ENCODE measurements around the gene CD300LG.
A peak's percentile ranks its signal among the peaks of the same experiment; 100 is the strongest.

CD300LG gene

GRCh38 chr17:43814026-43814425, 33.0 kb upstream of the CD300LG start:
- TF ChIP-seq, protein P1, sequence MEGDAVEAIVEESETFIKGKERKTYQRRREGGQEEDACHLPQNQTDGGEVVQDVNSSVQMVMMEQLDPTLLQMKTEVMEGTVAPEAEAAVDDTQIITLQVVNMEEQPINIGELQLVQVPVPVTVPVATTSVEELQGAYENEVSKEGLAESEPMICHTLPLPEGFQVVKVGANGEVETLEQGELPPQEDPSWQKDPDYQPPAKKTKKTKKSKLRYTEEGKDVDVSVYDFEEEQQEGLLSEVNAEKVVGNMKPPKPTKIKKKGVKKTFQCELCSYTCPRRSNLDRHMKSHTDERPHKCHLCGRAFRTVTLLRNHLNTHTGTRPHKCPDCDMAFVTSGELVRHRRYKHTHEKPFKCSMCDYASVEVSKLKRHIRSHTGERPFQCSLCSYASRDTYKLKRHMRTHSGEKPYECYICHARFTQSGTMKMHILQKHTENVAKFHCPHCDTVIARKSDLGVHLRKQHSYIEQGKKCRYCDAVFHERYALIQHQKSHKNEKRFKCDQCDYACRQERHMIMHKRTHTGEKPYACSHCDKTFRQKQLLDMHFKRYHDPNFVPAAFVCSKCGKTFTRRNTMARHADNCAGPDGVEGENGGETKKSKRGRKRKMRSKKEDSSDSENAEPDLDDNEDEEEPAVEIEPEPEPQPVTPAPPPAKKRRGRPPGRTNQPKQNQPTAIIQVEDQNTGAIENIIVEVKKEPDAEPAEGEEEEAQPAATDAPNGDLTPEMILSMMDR (IDR thresholded peaks at IDR 0.05; ENCODE audit: insufficient read depth, low read depth, low read length, missing control alignments) = no peak
- H3K4me3 ChIP-seq (ENCODE audit: low read length) = no peak overlapping the region
- no peak for DNase-seq (ENCODE audit: low read depth)

GRCh38 chr17:43814714-43815113, 32.3 kb upstream of the CD300LG start:
- TF ChIP-seq, protein P1 (IDR thresholded peaks at IDR 0.05; ENCODE audit: insufficient read depth, low read depth, low read length, missing control alignments) = no peak
- peak; percentile 64 for DNase-seq (ENCODE audit: low read depth)
- H3K4me3 ChIP-seq (ENCODE audit: low read length) = no peak overlapping the region

- H3K4me3 ChIP-seq (ENCODE audit: low read length) = no peak overlapping the region
- TF ChIP-seq, protein P1 (IDR thresholded peaks at IDR 0.05; ENCODE audit: insufficient read depth, low read depth, low read length, missing control alignments) = no peak
- DNase-seq (ENCODE audit: low read depth) = no peak
Observed at GRCh38 chr17:43816336-43817320, 30.3 kb upstream of the CD300LG start.

DNA sequence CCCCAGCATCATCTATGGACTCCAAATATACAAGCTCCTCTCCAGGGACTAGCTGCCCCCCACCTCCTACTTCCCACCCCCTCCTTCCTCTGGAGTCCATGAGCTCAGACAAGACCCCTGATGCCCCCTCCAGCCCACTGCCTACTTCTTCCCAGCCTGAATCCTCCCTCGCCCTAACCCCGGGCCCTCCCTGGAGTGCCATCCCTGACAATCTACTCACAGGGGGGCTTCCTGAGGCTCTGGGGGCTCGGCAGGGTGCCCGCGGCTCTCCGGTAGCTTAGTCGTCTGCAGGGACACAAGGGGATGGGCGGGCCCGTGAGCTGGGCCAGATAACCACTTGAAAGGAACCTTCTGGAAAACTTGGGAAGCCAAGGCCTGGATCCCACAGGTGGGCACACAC, 29.1 kb upstream of the CD300LG start:
- DNase-seq (ENCODE audit: low read depth) = no peak
- TF ChIP-seq, protein P1 (IDR thresholded peaks at IDR 0.05; ENCODE audit: insufficient read depth, low read depth, low read length, missing control alignments) = no peak
- no peak overlapping the region for H3K4me3 ChIP-seq (ENCODE audit: low read length)

- DNase-seq (ENCODE audit: low read depth) = no peak
- no peak overlapping the region for H3K4me3 ChIP-seq (ENCODE audit: low read length)
- TF ChIP-seq, protein P1 (IDR thresholded peaks at IDR 0.05; ENCODE audit: insufficient read depth, low read depth, low read length, missing control alignments) = no peak
Observed at GRCh38 chr17:43818966-43819365, 28.0 kb upstream of the CD300LG start.

GRCh38 chr17:43820759-43821158, 26.2 kb upstream of the CD300LG start:
- DNase-seq (ENCODE audit: low read depth) = no peak
- TF ChIP-seq, protein P1 (IDR thresholded peaks at IDR 0.05; ENCODE audit: insufficient read depth, low read depth, low read length, missing control alignments) = no peak
- no peak overlapping the region for H3K4me3 ChIP-seq (ENCODE audit: low read length)

Data from epithelial cell of esophagus (primary cell).